HCT116 (cell line): Measurements from ENCODE around the gene PSORS1C1. TPM values are rescaled to one million over a fixed set of nuclear protein-coding genes. Genes with fewer than 3 reads are reported as not detected.

Source experiments
- ATAC-seq: fragments of 200-7000 bp; cut with Tn5 transposase; 2 replicates; pipeline ENCODE4 v1.9.1; 2020; ENCODE audit warnings: mild to moderate bottlenecking, moderate library complexity
- BruUV-seq: library from RNA; stranded (reverse); fragments of 400-500 nt; replicated peaks from 2 replicates; lab custom pipeline; 2021; lab: Mats Ljungman, UMichigan
- CTCF ChIA-PET: fragments of 300-600 bp; sonication (Branson Sonifier 250); formaldehyde crosslinking; loops from one replicate; lab custom pipeline; 2021; ENCODE audit warnings: antibody characterized with exemption; lab: Charles Lee
- POLR2A ChIA-PET: fragments of 300-600, 350-600 bp; sonication (Branson Sonifier 250); formaldehyde crosslinking; loops from one replicate; lab custom pipeline; 2021; ENCODE audit warnings: antibody characterized with exemption; lab: Charles Lee
- RAD21 ChIA-PET, 2 experiments: fragments of 300-600 bp; sonication (Branson Sonifier 250); formaldehyde crosslinking; loops; one replicate each; lab custom pipeline; 2023; ENCODE audit warnings: low total read pairs in 2 of 2; ENCODE audit not compliant: uncharacterized antibody in 2 of 2, unreplicated experiment in 2 of 2, low non-redundant PET in 1 of 2; lab: Charles Lee
- DNase-seq: peaks from one replicate; pipeline ENCODE4 v3.0.0-alpha.2; 2010; ENCODE audit warnings: low read depth, low spot score
- H2AFZ ChIP-seq: fragments of 200-600 bp; shearing (Covaris generic), sonication (generic); 2 replicates; pipeline ENCODE4 v1.6.1; 2017; ENCODE audit warnings: low read depth, mixed run types, mixed read lengths, antibody characterized with exemption, low read length; ENCODE audit not compliant: poor library complexity, severe bottlenecking
- H3K27ac ChIP-seq: 2 replicates; pipeline ENCODE4 v1.5.1; 2012; ENCODE audit warnings: low read depth, low read length
- H3K27me3 ChIP-seq: fragments of 200-600 bp; sonication (generic); 2 replicates; pipeline ENCODE4 v1.6.1; 2016; ENCODE audit warnings: mixed run types, low read length, mixed read lengths; ENCODE audit not compliant: insufficient read depth
- H3K36me3 ChIP-seq, 2 experiments: fragments of 200-500 bp in 1 of 2; fragments of 200-600 bp in 1 of 2; sonication (Bioruptor generic) in 1 of 2; sonication (generic) in 1 of 2; 2 replicates each; pipeline versions ENCODE4 v1.5.1 to v1.6.1; 2014 to 2016; ENCODE audit warnings: low read length in 2 of 2, inconsistent platforms in 1 of 2, mixed read lengths in 1 of 2, mixed run types in 1 of 2; ENCODE audit not compliant: insufficient read depth in 2 of 2, control insufficient read depth in 1 of 2
- H3K4me1 ChIP-seq, 2 experiments: fragments of 200-600 bp in 1 of 2; sonication (generic) in 1 of 2; 2 replicates each; pipeline versions ENCODE4 v1.5.1 to v1.6.1; 2012 to 2017; ENCODE audit warnings: low read length in 2 of 2, inconsistent platforms in 1 of 2, mild to moderate bottlenecking in 1 of 2, mixed read lengths in 1 of 2, mixed run types in 1 of 2, moderate library complexity in 1 of 2; ENCODE audit not compliant: insufficient read depth in 2 of 2, control insufficient read depth in 1 of 2
- H3K4me2 ChIP-seq: fragments of 200-600 bp; sonication (generic); 2 replicates; pipeline ENCODE4 v1.6.1; 2017; ENCODE audit warnings: mixed run types, low read length, mixed read lengths
- H3K4me3 ChIP-seq, 2 experiments: fragments of 200-600 bp in 1 of 2; sonication (generic) in 1 of 2; replicated peaks in 1 of 2; 2 replicates each; pipeline ENCODE4 v1.5.1; 2011 to 2016; ENCODE audit warnings: low read length in 2 of 2, control low read depth in 1 of 2, low read depth in 1 of 2, mild to moderate bottlenecking in 1 of 2, mixed read lengths in 1 of 2, mixed run types in 1 of 2
- H3K79me2 ChIP-seq: fragments of 200-600 bp; sonication (generic); 2 replicates; pipeline ENCODE4 v1.6.1; 2017; ENCODE audit warnings: mild to moderate bottlenecking, mixed run types, low read length, moderate library complexity, mixed read lengths; ENCODE audit not compliant: insufficient read depth
- H3K9ac ChIP-seq: fragments of 200-600 bp; sonication (generic); 2 replicates; pipeline ENCODE4 v1.6.1; 2016; ENCODE audit warnings: low read length, mixed read lengths
- H3K9me2 ChIP-seq: fragments of 200-600 bp; sonication (generic), shearing (Covaris generic); 2 replicates; pipeline ENCODE4 v1.6.1; 2017; ENCODE audit warnings: mixed run types, mild to moderate bottlenecking, moderate library complexity; ENCODE audit not compliant: insufficient read depth
- H3K9me3 ChIP-seq, 2 experiments: fragments of 200-500 bp in 1 of 2; fragments of 200-600 bp in 1 of 2; sonication (Bioruptor generic) in 1 of 2; sonication (generic) in 1 of 2; 2 replicates each; pipeline ENCODE4 v1.6.1; 2014 to 2017; ENCODE audit warnings: low read length in 2 of 2, mixed read lengths in 2 of 2, inconsistent platforms in 1 of 2, low read depth in 1 of 2, mild to moderate bottlenecking in 1 of 2, mixed run types in 1 of 2, moderate library complexity in 1 of 2; ENCODE audit not compliant: control insufficient read depth in 1 of 2, insufficient read depth in 1 of 2
- H4K20me1 ChIP-seq: fragments of 200-600 bp; sonication (generic), shearing (Covaris generic); 2 replicates; pipeline ENCODE4 v1.6.1; 2017; ENCODE audit warnings: mixed run types, mild to moderate bottlenecking, moderate library complexity; ENCODE audit not compliant: insufficient read depth
- ATF3 ChIP-seq: IDR thresholded peaks from 2 replicates; pipeline ENCODE4 v1.6.1; 2012
- CBX3 ChIP-seq: IDR thresholded peaks from 2 replicates; pipeline ENCODE4 v1.6.1; 2012; ENCODE audit warnings: low read depth
- EGR1 ChIP-seq: IDR thresholded peaks from 2 replicates; pipeline ENCODE4 v1.6.1; 2012; ENCODE audit warnings: low read depth
- ELF1 ChIP-seq: IDR thresholded peaks from 2 replicates; pipeline ENCODE4 v1.6.1; 2012; ENCODE audit warnings: low read depth, borderline replicate concordance
- EZH2 ChIP-seq: fragments of 200-600 bp; sonication (generic); IDR thresholded peaks from 2 replicates; pipeline ENCODE4 v1.6.1; 2017; ENCODE audit warnings: antibody characterized with exemption, mixed run types
- EZH2phosphoT487 ChIP-seq: fragments of 200-600 bp; IDR thresholded peaks from 2 replicates; pipeline ENCODE4 v1.6.1; 2018; ENCODE audit warnings: antibody characterized with exemption, borderline replicate concordance
- POLR2A ChIP-seq: IDR thresholded peaks from 2 replicates; pipeline ENCODE4 v1.7.0; 2011; ENCODE audit warnings: borderline replicate concordance; ENCODE audit not compliant: insufficient read depth, insufficient read length; ENCODE audit errors: extremely low read depth
- POLR2AphosphoS5 ChIP-seq: IDR thresholded peaks from 2 replicates; pipeline ENCODE4 v1.6.1; 2011; ENCODE audit warnings: mild to moderate bottlenecking, low read depth, low read length, moderate library complexity
- SIN3A ChIP-seq: IDR thresholded peaks from 2 replicates; pipeline ENCODE4 v1.6.1; 2012; ENCODE audit warnings: low read depth
- ZBTB33 ChIP-seq: IDR thresholded peaks from 2 replicates; pipeline ENCODE4 v1.6.1; 2011; ENCODE audit warnings: mild to moderate bottlenecking, low read length, moderate library complexity; ENCODE audit not compliant: insufficient replicate concordance; ENCODE audit errors: extremely low read depth
- ZFX ChIP-seq: fragments of 450-650 bp; IDR thresholded peaks from 2 replicates; pipeline ENCODE4 v1.6.1; 2017
- ZNF274 ChIP-seq: fragments of 200-500 bp; sonication (Bioruptor generic); IDR thresholded peaks from 2 replicates; pipeline ENCODE4 v1.6.1; 2014; ENCODE audit warnings: mild to moderate bottlenecking, low read depth, low read length, inconsistent platforms
- intact Hi-C: fragments of 100-400 bp; cut with micrococcal nuclease; formaldehyde crosslinking; loops from 2 replicates; pipeline ENCODE4 v1.10.0; 2022
- total RNA-seq: library from RNA; stranded (reverse); gene quantifications from one replicate; pipeline ENCODE4 v1.2.1, GENCODE V29; 2021; ENCODE audit not compliant: unreplicated experiment

The PSORS1C1 gene
- total RNA-seq, 1 experiment from 2014 or later, result 9.8 TPM

GRCh38 chr6:31175971-31176370, 61.4 kb downstream of the PSORS1C1 start:
- ChIA-PET POLR2A (no interaction called here), CTCF (no interaction called here)
- ATAC-seq, result no peak

More at GRCh38 chr6:31175971-31176370, 61.4 kb downstream of the PSORS1C1 start:
- RAD21 ChIA-PET, result no interaction called here
- BruUV-seq, result no TSS peak
- no peaks in the 10 kb centered on the region for H3K27me3 ChIP-seq
- intact Hi-C loops, result no loop called here
- no peaks in the 10 kb centered on the region for H3K79me2 ChIP-seq
- H2AFZ ChIP-seq, result no peak overlapping the region
- no peaks in the 10 kb centered on the region for H3K9me2 ChIP-seq
- no peak overlapping the region for H3K4me3 ChIP-seq
- no peak overlapping the region for H3K4me2 ChIP-seq
- H3K36me3 ChIP-seq, result no peaks in the 10 kb centered on the region
- no peak for DNase-seq
- H3K27ac ChIP-seq, result no peak overlapping the region
- no peak overlapping the region for H3K9ac ChIP-seq
- H4K20me1 ChIP-seq, result no peaks in the 10 kb centered on the region
- TF ChIP-seq ZBTB33, result no peak
- TF ChIP-seq EZH2, result no peak
- no peak for TF ChIP-seq EGR1
- no peak for TF ChIP-seq ELF1
- TF ChIP-seq POLR2A, result no peak
- TF ChIP-seq ZFX, result no peak
- no peak for TF ChIP-seq SIN3A
- TF ChIP-seq ZNF274, result no peak
- no peak for TF ChIP-seq ATF3
- no peak for TF ChIP-seq EZH2phosphoT487
- TF ChIP-seq POLR2AphosphoS5, result no peak
- no peak for TF ChIP-seq CBX3
- peaks cover 0 to 13% of the 10 kb centered on the region in 2 experiments; a peak in 3 of 4 replicates for H3K4me1 ChIP-seq
- H3K9me3 ChIP-seq, result no peaks in the 10 kb centered on the region
